Dermis microvascular lymphatic vessel endothelial cell (primary cell): ENCODE data around the gene PRICKLE2. TPM values are rescaled to one million over a fixed set of nuclear protein-coding genes. Genes with fewer than 3 reads are reported as not detected.
"Not testable (repeated sequence)": the region's sequence is repeated elsewhere in the genome, so short reads cannot be mapped to it uniquely, and the experiment has no call there.

Experiments
- DNase-seq, 2 donors: peaks; one replicate each; pipeline versions ENCODE4 v3.0.0 to v3.0.0-alpha.2; 2010; ENCODE audit warnings: low read depth in 2 of 2
- total RNA-seq: library from RNA; depleted of rRNA; stranded (reverse); fragments of >200 nt; gene quantifications from 2 replicates; pipeline ENCODE4 v1.2.1, GENCODE V29; 2014

Gene PRICKLE2
- total RNA-seq, 1 donor from 2014 or later, result 2.8 TPM

DNA sequence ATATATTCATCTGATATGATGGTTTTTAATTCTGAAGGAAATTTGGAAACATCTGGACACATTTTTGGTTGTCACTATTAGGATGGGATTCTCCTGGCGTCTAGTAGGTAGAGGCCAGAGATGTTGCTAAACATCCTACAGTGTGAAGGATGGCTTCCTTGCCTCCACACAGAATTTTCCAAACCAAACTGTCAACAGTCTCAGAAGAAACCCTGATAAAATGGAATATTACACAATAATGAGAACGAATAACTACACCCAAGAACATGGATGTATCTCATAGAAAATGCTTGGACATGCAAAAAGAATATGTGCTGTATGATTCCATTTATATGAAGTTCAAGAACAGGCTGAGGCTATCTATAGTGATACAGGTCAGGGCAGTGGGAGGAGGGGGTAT, 122.1 kb downstream of the PRICKLE2 start:
- DNase-seq, result no peak

DNA sequence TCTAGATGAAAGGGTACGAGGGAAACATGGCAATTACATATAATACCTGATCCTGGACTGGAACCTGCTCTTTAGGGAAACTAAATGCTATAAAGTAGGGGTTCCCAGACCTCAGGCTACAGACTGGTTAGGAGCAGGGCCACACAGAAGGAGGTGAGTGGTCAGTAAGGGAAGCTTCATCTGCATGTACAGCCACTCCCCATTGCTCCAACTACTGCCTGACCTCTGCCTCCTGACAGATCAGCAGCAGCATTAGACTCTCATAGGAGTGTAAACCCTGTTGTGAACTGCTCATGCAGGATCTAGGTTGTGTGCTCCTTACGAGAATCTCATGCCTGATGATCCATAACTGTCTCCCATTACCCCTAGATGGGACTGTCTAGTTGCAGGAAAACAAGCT, 123.1 kb downstream of the PRICKLE2 start:
- no peak for DNase-seq

DNA sequence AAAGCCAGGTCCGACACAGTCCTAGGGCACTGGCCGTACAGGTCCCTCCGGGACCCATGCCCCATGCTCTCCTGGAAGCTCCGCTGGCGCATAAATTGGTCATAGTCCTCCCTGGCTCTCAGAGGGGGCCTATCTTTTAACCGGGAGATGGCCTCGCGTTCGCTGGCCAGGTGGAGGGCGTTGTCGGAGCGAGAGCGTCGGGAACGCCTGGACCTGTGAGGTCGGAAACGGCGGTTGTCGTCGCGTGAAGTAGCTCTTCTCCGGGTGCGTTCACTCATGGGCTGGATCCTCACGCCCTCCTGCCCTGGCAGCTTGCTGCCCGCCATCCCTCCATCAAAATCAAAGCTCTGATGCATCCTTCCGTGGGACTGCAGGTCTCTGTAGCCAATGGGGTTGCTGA, 126.0 kb downstream of the PRICKLE2 start:
- no peak for DNase-seq

DNA sequence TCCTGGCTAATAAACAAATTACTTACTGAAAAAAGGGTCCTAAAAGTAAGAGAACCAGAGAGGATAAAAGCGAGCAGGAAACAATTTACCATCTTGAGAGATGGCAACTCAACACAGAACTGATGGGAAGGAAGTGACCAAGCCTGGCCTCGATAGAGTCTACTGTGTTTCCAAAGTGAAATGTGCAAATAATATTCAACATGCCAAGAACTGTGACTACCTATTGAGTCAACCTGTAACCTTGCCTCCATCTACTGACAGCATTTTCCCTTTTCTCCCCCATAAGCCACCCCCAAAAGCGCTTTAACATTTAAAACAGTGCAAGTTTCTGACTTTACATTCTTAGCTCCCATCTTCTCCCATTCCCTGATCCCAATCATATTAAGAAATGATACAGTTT, 126.6 kb downstream of the PRICKLE2 start:
- no peak for DNase-seq

DNA sequence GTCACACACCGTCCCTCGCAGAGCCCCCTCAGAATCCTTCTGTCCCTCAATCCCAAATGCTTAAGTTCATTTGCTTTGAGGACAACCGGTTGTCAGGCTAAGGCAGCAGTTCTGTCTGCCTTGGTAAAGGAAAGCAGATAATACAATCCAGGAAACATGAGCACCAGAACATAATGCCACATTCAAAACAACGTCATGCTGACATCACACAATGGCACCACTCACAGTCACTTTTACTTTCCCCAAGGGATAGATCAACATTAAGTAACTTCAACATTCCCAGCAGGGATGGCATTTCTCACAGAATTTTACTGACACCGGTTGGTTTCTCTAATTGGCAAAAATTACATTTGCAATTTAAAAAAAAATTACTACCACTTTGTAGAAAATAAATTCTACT, 127.3 kb downstream of the PRICKLE2 start:
- no peak for DNase-seq

DNA sequence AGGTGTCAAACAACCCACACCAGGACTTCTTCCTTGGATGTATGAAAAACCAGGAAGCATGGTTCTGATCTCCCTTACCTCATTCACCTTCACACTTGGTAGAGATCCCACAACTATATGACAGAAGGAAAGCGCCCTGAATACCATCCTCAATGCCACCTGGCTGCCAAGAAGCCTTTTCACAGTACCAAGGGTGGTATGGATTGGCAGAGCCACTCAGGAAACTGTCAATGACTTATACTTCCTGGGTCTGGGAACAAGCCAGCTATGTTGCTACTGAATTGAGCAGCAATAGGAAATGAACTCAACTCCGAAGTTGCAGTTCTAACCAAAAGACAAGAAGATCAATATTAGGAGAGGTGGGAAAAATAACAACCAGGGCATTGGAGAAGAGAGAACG, 129.5 kb downstream of the PRICKLE2 start:
- DNase-seq, result no peak

DNA sequence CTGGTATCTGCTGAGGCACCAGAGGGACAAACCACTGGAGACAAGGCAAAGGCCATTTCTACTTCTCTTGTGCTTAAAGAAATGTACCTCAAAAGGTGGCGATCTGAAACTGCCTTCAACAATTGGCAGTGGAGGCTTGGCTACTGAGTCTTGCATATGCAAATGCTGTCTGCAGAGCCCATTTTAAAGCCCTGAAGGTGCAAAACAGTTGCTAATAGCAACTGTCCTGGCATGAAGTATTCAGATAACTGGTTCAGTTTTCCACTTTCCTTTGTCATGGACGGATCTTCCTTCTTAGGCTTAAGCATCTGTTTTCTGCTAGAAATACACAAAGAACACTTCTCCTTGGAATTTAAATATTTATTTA, 130.6 kb downstream of the PRICKLE2 start:
- no peak for DNase-seq

DNA sequence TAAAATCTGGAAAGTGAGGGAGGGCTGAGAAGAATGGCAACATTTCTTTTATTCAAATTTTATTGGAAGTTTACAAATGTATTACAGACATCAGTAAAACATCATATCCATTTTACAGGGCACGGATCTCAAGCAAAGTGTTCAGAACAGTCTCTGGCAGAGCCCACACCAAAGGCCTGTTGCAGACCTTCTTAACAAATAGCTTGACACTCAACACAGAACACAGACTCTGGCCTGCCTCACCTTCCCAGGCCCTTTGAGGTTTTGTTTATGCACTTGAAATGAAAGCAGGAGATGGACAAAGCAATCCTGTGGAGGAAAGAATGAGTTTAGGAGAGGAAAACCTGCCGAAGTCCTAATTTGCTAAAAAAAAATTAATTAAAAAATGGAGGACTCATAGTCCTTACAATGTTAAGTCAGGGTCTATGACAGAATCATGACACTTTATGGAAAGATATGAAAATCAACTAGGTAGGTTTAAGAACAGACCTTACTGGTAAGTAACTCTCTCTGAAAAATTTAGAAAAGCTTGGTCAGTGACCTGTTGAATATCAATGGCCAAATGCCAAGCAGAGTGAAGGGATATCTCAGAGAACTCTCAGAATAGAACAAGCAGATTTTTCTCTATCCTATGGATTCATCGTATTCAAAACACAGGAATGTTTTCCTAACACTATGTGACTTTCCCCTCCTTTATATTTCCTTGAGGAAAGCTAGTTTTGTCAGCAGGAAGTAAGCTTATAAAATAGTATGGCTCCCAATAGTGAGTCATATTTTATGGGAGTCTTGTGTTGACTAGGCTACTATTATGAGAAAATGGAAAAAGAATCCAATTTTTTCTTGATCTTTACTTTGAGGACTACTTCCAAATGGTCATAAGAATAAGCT, 131.2 kb downstream of the PRICKLE2 start:
- DNase-seq, result no peak

DNA sequence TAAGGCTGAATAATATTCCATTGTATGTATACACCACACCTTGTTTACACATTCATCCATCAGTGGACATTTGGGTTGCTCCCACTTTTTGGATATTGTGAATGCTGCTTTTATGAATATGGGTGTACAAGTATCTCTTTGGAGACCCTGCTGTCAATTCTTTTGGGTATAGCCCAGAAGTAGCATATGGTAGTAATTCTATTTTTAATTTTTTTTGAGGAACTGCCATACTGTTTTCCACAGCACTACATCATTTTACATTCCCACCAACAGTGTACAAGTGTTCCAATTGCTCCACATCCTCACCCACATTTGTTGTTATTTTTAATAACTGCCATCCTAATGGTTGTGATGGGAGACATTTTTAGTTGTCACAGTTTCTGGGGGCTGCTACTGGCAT, 132.1 kb downstream of the PRICKLE2 start:
- no peak for DNase-seq

DNA sequence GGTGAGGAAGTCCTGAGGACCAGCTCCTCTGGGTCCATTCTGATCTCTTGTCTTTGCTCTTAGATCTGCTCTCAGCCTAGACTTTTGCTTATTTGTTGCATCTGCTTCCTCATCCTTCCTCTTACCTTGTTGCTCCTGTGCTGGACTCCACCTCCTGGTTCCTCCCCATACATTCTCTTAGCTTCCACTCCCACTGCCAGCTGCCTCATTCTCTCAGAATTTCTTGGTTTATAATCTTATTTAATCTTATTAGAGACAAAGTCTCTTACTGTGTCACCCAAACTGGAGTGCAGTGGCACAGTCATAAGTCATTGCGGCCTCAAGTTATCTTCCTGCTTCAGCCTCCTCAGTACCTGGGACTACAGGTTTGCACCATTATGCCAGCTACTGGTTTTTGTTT, 133.8 kb downstream of the PRICKLE2 start:
- no peak for DNase-seq

DNA sequence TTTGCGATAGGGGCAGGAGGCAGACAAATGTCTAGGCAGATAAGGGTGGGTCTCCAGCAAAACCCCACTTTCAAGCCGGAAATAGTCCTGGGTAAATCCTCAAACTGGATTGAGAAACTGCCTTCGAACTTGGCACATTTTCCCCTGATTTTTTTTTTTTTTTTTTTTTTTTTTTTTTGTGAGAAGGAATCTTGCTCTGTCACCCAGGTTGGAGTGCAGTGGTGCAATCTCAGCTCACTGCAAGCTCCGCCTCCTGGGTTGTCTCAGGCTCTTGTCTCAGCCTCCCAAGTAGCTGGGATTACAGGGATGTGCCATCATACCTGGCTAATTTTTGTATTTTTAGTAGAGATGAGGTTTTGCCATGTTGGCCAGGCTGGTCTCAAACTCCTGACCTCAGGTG, 135.9 kb downstream of the PRICKLE2 start:
- DNase-seq, result not testable (repeated sequence)

DNA sequence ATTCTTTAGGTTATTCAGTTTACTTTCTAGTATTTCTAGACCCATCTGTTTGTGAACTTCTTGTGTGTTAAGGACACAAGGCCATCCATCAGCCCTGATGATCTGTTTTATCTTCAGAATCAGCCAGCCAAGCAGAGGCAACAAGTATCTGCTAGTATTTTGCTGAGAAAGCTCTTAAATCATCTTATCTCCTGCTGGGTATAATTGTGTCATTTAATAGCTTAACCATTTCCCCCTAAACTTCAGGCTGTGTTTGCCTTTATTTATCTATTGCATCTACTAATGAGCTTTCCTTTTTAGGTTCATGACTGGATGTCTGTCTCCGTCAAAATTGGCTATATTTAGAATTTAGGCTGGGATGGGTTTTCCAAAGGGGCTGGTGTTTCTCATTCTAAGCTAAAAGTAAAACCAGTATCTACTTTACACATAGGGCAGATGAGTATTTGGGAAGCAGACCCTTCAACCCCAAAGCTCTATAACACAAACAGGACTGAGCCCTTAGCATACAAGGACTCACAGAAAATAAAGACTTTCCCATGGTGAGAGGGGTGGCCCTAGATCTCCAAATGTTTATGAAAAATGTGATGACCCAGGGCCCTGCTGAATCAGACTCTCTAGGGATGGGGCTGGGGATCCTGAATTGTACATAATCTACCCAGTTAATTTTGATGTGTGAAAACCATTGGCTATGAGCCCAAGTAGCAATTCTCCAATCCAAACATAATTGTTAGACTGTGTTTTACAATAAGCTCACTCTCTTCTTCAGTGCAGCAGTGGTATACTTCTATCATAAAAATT, 136.7 kb downstream of the PRICKLE2 start:
- DNase-seq, result no peak

DNA sequence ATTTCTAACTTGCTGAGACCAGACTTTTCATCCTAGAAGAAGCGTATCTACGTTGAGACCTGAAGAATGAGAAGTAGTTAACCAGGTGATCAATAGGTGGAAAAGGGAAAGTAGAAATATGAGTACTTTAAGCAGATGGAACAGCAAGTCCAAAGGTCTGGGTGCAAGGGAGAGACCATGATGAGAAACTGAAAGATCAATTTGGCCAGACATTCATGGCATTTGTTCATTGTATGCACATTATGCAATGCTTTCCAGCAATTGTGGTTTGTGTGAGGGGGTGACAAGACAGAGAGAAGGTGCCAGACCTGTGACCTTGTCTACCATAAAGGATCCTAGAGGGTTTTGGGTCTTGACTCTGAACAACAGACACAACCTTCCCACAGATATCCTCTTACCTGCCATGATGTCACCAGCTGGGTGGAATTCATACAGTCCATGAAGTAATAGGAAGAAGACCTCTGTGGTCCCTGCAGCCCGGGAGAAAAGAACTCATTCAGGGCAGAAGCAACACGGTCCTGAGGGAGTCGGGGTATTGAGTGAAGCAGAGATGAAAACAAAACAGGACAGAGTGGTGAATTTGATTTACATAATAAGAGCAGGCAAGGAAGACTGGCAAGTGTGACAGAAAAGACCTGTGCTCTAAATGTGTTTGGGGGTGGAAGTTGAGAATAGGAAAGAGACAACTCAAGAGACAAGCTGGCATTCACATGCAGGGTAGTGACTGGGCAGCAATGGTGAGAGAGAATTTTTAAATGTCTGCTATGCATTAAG, 138.6 kb downstream of the PRICKLE2 start:
- no peak for DNase-seq

DNA sequence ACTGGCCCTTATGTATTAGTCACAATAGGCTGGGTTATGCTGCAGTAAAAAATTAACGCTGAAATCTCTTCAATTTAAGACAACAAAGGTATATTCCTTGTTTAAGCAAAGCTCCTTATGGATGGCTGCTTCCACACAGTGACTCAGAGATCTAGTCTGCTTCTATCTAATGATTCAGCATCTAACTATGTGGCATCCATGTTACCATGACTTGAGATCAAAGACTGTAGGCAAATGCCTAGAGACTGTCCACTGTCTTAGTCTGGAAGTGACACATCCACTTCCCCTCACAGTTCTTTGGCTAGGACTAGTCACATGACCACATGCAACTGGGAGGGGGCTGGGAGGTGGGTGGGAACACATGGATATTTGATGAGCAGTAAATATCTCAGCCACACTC, 140.6 kb downstream of the PRICKLE2 start:
- no peak for DNase-seq

DNA sequence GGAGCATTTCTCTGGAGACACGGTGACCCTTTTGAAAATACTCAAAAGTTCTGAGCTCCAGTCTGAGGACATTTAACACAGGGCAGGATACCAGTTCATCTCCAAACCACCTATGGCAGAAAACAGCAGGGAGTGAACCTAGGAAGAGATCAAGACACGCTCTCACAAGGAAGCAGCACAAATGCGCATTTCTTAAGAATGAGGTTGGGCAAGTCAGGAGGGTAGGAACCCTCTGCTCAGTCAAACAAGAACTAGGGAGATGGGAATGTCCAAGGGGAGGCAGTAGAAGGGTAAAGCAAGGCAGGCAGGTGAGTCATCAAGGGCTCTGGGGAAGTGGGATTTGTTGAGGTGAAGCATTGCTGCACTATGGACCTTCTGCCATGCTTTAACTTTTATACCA, 141.7 kb downstream of the PRICKLE2 start:
- no peak for DNase-seq

DNA sequence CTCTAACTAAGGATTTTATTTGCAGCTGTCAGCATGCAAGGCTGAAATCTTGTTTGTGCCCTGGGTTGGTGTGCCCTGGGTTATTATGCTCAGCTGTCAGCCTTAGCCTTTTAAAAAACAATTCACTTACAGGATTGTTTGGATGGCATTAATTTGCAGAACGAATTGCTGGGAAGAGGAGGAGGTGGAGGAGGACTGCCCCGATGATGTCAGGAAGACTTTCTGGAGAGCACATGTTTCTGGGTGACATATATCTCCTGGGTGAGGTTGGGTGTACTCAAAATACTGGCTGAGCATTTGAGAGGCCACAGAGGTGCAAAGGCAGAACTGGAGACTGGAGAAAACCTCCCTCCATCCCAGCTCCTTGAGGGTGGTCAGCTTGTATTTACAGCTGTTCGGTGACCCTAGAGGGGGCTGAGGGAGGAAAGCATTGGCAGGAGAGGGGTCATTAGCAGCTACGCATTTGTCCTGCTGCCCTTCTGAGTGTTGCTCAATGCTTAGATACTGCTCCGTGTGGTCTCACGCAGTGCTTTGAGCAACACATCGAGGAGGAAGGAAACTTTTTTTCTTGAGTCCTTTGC, 142.2 kb downstream of the PRICKLE2 start:
- DNase-seq, result no peak

DNA sequence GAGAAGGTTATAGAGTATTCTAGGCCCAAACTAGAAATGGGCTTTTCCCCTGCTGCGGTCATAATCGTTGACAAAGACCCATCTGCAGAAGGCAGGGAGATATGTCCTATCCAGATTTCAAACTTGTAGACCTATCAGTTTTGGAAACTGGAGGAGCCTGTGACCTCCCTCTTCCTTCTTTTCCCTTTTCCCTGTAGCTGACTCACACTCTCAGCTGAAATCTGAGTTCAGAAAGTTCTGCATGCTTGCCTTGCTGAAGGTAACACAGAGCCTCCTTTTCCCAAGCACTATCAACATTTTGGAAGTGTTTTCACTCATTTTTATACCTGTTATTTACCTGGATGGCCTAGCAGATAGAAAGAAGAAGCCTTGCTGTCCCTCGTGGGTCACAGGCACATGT, 142.9 kb downstream of the PRICKLE2 start:
- DNase-seq, result no peak

DNA sequence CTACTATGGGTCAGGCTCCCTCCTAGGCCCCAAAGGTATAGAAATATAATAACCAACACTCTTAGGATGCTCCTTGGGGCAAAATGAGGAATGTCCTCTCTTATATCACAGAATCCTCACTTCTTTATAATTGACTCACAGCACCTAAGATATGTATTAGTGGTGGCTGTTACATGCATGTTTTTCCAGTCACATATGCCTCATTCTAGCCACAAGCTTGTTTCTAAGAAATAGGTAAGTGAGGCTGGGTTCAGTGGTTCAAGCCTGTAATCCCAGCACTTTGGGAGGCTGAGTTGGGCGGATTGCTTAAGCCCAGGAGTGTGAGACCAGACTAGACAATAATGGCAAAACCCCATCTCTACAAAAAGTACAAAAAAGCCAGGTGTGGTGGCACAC, 144.0 kb downstream of the PRICKLE2 start:
- DNase-seq, result no peak

DNA sequence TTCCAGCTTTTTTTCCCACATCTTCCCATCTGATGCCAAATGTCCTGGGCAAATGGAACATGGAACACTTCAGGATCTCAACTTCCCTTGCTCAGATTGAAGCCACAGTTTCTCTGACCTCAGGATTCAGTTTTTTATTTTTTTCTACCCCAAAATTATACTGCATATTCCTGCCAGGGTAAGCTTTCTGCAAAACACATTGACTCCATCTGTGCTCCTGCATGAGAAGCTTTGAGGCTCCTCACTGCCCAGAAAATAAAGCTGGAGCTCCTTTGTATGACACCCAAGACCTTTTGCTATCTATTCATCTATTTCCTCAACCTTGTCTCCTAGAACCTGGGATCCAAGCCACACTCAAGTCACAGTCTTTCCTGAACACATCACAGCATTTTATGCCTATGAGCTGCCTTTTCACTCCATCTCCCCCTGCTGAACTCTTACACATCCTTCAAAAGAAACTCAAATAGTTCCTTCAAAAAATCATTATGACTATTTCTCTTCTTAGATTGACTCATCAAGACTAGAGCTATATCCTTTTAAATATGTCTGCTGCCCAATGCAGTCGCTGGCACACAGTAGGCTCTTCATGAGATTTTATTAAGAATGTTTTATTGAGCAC, 144.5 kb downstream of the PRICKLE2 start:
- DNase-seq, result no peak

DNA sequence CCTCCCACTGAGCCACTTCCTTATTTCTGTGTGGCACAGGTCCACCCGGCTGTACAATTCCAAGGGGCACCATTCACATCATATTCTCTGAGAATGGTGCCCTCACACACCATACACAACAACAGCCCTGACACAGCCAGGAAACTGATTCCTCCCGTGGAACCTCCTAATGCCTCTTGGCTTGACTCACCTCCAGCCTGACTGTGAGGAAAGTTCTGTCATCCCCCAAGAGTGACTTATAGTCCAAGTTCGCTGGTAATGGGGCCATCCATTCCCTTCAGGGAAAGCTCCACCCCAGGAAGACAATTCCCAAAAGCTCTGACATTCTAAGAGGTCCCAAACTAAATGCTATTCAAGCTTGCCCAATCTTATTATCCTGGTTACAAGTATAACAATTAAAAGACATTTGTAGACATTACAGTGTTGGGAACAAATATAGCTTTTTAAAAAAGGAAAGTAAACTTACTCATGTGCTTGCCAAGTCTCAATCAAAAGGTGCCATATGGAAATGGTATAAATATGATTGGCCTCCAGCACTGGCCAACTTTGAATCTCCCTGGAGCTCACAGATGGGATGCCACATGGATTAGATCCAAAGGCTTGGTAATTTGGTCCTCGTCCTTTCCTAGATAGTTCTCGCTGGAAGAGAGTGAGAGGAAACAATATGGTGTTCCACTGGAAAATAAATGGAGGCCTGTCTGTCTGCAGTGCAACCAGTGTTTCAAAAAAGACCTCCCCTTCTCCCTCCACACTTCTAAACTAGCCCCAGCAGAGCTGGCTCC, 145.7 kb downstream of the PRICKLE2 start:
- DNase-seq, result no peak

DNA sequence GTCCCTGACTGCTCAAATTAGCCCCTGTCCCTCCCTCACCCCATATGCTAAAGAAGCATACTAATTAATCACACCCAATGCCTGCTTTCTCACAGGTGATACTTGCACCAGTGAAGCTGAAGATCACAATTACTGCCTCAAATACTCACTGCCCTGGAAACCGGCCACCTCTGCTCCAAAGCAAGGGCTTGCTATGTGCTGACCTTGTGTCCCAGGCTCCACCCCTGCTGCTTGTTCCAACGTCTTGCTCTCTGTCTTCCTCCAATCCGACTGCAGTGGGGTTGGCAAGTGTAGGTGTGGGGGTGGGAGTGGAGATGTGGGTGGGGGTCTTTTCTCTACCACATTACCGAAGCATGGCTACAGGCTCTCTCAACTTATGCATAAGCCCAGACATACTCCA, 146.3 kb downstream of the PRICKLE2 start:
- DNase-seq, result no peak
